Prostate gland (tissue), 2 donors: ENCODE measurements around the gene LGALS8. TPM values are rescaled to one million over a fixed set of nuclear protein-coding genes. Genes with fewer than 3 reads are reported as not detected.

Experiments
- DNase-seq: peaks from one replicate; pipeline ENCODE4 v3.0.0-alpha.2; 2019; ENCODE audit warnings: low spot score
- H3K27ac ChIP-seq, 2 donors: fragments of 200-600 bp; sonication (generic); 2 replicates each; pipeline ENCODE4 v1.5.1; 2017 to 2019
- H3K27me3 ChIP-seq: fragments of 200-600 bp; sonication (generic); replicated peaks from 2 replicates; pipeline ENCODE4 v1.5.1; 2019; ENCODE audit not compliant: insufficient read depth
- H3K36me3 ChIP-seq, 2 donors: fragments of 200-600 bp; sonication (generic); 1 replicate in 1 of 2; 2 replicates in 1 of 2; pipeline versions ENCODE4 v1.5.1 to v1.8.1; 2017 to 2019
- H3K4me1 ChIP-seq: fragments of 200-600 bp; sonication (generic); replicated peaks from 2 replicates; pipeline ENCODE4 v1.5.1; 2019
- H3K4me3 ChIP-seq, 2 donors: fragments of 200-600 bp; sonication (generic); 2 replicates each; pipeline ENCODE4 v1.5.1; 2017 to 2019
- H3K9me3 ChIP-seq: fragments of 200-600 bp; sonication (generic); 2 replicates; pipeline ENCODE4 v1.5.1; 2017
- POLR2A ChIP-seq: fragments of 450-650 bp; IDR thresholded peaks from one replicate; pipeline ENCODE4 v1.6.1; 2016; ENCODE audit warnings: antibody characterized with exemption, mild to moderate bottlenecking
- POLR2AphosphoS5 ChIP-seq: sonication (generic); formaldehyde crosslinking; IDR thresholded peaks from one replicate; pipeline ENCODE4 v1.6.1; 2017; ENCODE audit warnings: antibody characterized with exemption
- WGBS: methylation state at CpG from one replicate; pipeline ENCODE4 v1.1.5; 2018; 5-methylcytosine and 5-hydroxymethylcytosine counted together
- intact Hi-C: fragments of 100-400 bp; cut with DNase I; formaldehyde crosslinking; loops from one replicate; pipeline ENCODE4 v1.14.2; 2022
- total RNA-seq, 2 donors: library from RNA; depleted of rRNA; stranded (reverse); fragments of >200 nt; gene quantifications; one replicate each; pipeline ENCODE4 v1.1.0, GENCODE V29; 2016
- TF ChIP-seq, protein P1 (sequence below), 4 experiments: fragments of 200-600 bp in 2 of 4; fragments of 450-650 bp in 2 of 4; sonication (generic) in 2 of 4; IDR thresholded peaks; 1 replicate in 3 of 4; 2 replicates in 1 of 4; pipeline ENCODE4 v1.5.1; 2016 to 2019; ENCODE audit warnings: antibody characterized with exemption in 4 of 4, mild to moderate bottlenecking in 2 of 4, moderate library complexity in 2 of 4

Gene LGALS8
- total RNA-seq, 2 donors from 2014 or later, result 86.0 to 119 TPM

DNA sequence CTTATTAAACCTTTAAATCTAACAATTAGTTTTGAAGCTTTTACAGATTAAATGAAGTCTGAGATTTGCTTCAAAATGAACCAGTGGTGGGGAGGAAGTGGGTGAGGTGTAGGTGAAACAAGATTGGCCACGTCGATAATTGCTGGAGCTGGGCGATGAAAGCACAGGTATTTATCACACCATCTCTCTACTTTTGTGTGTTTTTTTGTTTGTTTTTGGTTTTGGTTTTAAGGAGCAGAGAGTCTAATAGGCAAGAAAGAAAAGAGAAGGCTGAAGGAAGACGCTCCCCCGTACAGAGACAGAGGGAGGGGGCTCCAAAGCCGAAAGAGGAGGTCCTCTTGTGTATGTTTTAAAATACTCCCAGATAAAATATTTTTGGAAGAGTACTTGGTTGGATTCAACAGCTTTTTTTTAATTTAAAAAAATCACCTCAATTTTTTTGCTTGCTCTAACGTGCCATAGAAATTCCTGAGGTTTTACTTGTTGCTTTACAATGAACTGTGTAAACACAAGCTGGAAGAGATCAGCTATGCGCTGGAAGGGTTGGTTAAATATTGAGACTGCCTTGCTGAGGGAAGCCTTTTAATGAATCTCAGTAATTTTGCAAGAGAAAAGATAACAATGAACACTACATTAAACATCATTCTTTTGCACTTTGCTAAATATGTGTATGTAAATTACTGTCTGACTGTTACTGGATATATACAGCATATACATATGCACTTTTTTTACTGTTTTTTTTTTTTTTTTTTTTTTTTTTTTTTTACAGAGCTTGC lies 6.7 kb upstream of the LGALS8 start:
- intact Hi-C loops, result no loop called here
- TF ChIP-seq, protein P1, sequence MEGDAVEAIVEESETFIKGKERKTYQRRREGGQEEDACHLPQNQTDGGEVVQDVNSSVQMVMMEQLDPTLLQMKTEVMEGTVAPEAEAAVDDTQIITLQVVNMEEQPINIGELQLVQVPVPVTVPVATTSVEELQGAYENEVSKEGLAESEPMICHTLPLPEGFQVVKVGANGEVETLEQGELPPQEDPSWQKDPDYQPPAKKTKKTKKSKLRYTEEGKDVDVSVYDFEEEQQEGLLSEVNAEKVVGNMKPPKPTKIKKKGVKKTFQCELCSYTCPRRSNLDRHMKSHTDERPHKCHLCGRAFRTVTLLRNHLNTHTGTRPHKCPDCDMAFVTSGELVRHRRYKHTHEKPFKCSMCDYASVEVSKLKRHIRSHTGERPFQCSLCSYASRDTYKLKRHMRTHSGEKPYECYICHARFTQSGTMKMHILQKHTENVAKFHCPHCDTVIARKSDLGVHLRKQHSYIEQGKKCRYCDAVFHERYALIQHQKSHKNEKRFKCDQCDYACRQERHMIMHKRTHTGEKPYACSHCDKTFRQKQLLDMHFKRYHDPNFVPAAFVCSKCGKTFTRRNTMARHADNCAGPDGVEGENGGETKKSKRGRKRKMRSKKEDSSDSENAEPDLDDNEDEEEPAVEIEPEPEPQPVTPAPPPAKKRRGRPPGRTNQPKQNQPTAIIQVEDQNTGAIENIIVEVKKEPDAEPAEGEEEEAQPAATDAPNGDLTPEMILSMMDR (IDR thresholded peaks at IDR 0.05), result no peak
- TF ChIP-seq POLR2AphosphoS5 (peak; percentile 75), POLR2A (no peak)
- peak; percentile 58 for DNase-seq
- H3K9me3 ChIP-seq, result no peaks in the 10 kb centered on the region
- no peaks in the 10 kb centered on the region for H3K27me3 ChIP-seq
- 17% methylated on average over 8 of the region's 8 CpGs for WGBS
- H3K27ac ChIP-seq, result peak overlapping the region; percentile 29 to 68
- no peaks in the 10 kb centered on the region for H3K36me3 ChIP-seq
- H3K4me3 ChIP-seq, result no peak overlapping the region
- peaks cover 5% of the 10 kb centered on the region for H3K4me1 ChIP-seq

DNA sequence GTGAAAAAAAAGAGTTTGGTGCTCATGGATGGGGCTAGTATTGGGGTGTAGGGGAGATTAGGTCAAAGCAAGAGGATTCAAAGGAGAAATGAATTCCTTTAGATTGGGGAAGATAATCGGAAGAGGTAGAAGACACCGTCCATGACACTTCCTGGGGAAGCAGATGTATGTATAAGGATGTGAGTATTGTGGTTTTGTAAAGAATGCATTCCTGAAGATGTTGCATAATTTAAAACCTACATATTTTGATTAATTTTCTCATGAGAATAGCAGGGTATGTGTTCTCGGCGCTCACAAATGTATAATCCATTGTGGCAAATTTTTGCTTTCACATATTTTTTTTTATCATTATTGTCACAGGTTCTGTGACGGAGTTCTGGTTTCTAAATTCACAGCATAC lies 5.5 kb upstream of the LGALS8 start:
- Histone ChIP-seq H3K4me3 (no peak overlapping the region), H3K4me1 (peaks cover 5% of the 10 kb centered on the region), H3K27me3 (no peaks in the 10 kb centered on the region), H3K36me3 (no peaks in the 10 kb centered on the region), H3K9me3 (no peaks in the 10 kb centered on the region), H3K27ac (peak overlapping the region in 1 of 2 donors; percentile 3)
- intact Hi-C loops, result no loop called here
- 82% methylated on average over 5 of the region's 5 CpGs for WGBS
- no peak for DNase-seq
- TF ChIP-seq, protein P1 (IDR thresholded peaks at IDR 0.05), result no peak
- TF ChIP-seq POLR2AphosphoS5, result no peak
- no peak for TF ChIP-seq POLR2A

DNA sequence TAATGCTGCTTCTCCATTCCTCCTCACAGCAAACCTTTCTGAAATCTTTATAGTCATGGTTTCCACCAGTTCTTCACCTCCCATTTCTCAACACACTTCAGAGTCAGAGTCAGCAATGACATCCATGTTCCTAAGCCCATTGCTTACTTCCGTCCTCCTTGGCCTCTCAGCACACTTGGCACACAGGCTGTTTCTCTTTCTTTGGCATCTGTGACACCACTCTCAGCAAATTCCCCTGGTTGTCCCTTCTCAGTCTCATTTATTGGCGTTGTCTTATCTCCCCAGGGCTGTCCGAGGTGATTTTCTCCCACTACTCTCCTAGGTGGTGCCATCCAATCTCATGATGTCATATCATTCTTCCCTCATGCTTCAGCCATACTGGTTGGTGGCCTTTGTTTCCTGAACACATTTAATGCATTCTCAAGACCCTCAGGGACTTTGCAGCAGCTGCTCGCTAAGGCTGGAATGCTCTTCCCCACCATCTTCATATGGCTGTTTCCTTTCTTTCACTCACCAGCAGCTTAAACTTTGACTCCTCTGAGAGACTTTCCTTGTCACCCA lies 3.3 kb upstream of the LGALS8 start:
- H3K27ac ChIP-seq, result peak overlapping the region in 1 of 2 donors; percentile 35
- no peaks in the 10 kb centered on the region for H3K9me3 ChIP-seq
- H3K36me3 ChIP-seq, result no peaks in the 10 kb centered on the region
- WGBS, result 60% methylated on average over 4 of the region's 4 CpGs
- intact Hi-C loops, result no loop called here
- TF ChIP-seq POLR2AphosphoS5 (no peak), POLR2A (no peak)
- TF ChIP-seq, protein P1 (IDR thresholded peaks at IDR 0.05), result no peak
- no peak overlapping the region for H3K4me3 ChIP-seq
- H3K27me3 ChIP-seq, result no peaks in the 10 kb centered on the region
- peaks cover 2% of the 10 kb centered on the region for H3K4me1 ChIP-seq
- no peak for DNase-seq

DNA sequence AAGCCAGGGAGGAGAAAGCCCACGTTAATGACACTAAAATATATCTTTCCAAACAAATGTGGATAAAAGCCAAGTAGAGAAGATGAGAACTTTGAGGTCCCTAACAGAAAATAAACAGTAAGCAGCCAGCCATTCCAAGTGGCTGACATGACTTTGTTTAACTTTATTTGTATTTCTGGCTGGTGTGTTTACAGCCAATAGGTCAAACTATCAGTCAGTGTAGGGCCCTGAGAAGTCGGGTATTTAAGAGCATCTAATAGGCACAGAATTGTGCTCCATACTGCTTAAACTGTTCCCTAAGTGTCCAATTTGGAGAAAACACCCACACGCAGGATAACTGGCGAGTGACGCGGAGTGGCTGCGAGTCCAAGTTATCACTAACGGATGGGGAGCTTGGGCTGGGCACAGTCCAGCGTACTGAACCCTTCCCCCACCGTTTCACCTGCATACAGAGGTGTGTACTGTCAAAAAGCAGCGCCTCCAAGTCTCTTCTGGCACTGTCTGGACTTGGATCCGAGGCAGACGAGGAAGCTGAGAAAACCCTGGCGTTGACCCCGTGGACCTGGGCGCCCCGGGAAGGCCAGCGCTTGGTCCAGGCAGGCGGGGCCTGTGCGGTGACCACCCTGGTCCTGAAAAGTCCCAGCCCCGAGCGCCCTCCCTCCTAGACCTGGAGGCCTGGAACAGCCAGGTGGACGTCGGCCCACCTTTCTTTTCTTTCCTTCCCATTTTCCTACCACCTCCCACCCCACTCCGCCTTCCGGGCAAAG lies 662 bp upstream of the LGALS8 start:
- DNase-seq, result peak; percentile 58
- Histone ChIP-seq H3K27ac (peak overlapping the region; percentile 85 to 87), H3K4me3 (peak overlapping the region; percentile 82 to 95), H3K9me3 (no peaks in the 10 kb centered on the region), H3K27me3 (no peaks in the 10 kb centered on the region), H3K36me3 (no peaks in the 10 kb centered on the region), H3K4me1 (no peaks in the 10 kb centered on the region)
- intact Hi-C loops, result no loop called here
- TF ChIP-seq POLR2AphosphoS5 (no peak), POLR2A (no peak)
- TF ChIP-seq, protein P1 (IDR thresholded peaks at IDR 0.05), result no peak
- 12% methylated on average over 26 of the region's 26 CpGs for WGBS
